NCI-H524 treated with DMSO at 0.1 percent for 48 hours (cell line): ENCODE measurements around the gene ZBTB32.

ENCODE experiments used
- DNase-seq: peaks from one replicate; lab custom pipeline; 2025; lab: John Stamatoyannopoulos, UW

The ZBTB32 gene

DNA sequence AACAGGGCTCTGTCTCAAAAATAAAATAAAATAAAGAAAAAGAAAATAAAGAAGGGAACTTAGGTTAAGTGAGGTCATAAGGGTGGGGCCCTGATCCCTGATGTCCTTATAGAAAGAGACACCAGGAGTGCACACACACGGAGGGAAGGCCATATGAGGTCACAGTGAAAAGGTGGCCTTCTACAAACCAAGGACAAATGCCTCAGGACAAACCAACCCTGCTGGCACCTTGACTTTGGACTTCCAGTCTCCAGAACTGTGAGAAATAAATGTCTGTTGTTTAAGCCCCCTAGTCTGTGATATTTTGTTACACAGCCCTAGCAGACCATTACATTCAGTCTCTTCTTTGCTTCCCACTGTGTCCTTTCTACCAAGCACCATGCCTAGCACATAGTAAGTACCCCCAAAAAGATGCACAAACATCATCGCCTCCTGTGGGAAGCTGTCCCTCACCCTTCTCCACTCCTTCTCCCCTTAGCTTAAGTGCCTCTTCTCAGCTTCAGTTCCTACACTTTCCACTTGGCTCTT, 8.4 kb upstream of the ZBTB32 start:
- no peak for DNase-seq

DNA sequence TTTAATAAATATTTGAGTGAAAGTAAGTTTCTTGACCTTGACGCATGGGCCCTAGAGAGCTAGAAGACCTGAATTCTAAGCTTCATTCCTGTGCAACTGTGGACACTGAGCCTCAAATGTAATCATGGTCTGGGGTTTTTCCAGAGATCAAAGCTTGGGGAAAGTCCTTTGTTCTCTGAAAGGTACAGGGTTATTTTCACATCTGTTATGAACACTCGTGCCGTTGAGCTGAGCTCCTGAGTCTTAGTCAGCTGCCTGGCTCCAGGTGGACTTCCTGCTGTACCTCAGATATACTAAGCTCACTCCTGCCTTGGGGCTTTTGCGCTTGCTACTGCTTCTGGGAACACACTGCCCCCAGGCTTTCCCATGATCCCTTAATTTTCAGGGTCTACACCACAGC, 7.5 kb upstream of the ZBTB32 start:
- DNase-seq, result no peak

DNA sequence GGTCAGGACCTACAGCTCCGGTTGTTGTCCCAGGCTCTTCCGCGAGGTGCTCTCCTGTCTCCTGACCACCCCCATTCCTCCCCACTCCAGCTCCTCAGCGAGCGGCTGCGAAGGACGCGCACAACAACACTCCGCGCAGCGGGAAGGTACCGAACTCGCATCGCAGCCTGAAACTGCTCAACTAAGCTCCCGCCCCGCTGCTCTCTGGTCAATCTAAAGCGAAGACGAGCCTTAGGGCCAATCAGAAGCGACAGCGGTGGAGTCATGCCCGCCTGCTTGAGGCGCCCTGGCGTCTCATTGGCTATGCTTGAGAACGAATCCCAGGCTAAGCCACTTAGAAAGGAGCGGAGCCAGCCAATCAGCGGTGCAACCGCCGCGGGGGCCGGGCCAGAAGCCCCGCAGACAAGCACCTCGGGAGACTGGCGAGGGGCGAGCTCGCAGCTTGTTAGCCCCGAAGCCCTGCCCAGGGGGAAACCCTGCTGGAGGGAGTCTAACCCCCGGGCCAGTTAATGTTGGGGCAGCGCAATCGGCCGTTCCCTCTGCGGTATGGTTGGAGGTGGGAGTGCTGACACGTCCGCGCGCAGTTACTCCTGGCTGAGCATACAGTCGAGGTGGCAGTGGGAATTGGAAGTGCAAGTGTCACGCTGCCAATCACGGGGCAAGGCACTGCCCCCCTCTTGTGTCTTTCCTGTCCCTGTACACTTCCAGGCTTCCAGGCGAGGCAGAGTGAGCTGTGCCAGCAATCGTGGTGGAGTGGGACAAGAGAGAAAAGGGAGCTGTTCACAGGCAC, 1.9 kb upstream of the ZBTB32 start:
- DNase-seq, result peak; percentile 96

DNA sequence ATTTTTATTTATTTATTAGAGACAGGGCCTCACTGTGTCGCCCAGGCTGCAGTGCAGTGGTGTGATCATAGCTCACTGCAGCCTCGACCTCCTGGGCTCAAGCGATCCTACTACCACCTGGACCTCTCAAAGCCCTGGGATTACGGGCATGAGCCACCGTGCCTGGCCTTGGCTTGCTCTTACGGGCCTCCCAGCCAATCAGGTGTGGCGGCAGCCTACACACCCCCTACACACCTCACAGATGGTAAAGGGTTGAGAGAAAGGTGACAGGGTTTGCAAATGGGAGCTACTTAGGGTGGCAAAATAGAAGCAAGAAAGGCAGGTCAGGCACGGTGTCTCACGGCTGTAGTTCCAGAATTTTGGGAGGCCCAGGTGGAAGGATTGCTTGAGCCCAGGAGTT, 1.0 kb upstream of the ZBTB32 start:
- no peak for DNase-seq

DNA sequence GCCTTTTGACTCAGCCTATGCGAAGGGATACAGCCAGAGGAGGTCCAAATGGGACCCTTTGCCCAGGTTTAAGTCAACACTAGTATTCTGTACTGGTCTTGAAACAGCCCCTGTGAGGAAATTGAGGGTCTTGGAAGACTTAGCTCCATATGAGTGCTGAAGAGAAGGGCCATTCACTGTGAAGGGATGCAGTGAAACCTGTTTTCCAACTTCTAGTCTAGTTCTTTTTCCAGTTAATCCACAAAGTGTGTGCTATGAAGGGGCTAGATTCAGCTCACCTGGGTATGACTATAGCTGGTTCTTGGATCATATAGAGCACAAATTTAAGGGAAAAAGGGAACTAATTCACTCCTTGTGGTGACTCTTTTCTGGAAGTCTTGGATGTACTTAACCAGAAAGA, 4.0 kb downstream of the ZBTB32 start:
- no peak for DNase-seq

DNA sequence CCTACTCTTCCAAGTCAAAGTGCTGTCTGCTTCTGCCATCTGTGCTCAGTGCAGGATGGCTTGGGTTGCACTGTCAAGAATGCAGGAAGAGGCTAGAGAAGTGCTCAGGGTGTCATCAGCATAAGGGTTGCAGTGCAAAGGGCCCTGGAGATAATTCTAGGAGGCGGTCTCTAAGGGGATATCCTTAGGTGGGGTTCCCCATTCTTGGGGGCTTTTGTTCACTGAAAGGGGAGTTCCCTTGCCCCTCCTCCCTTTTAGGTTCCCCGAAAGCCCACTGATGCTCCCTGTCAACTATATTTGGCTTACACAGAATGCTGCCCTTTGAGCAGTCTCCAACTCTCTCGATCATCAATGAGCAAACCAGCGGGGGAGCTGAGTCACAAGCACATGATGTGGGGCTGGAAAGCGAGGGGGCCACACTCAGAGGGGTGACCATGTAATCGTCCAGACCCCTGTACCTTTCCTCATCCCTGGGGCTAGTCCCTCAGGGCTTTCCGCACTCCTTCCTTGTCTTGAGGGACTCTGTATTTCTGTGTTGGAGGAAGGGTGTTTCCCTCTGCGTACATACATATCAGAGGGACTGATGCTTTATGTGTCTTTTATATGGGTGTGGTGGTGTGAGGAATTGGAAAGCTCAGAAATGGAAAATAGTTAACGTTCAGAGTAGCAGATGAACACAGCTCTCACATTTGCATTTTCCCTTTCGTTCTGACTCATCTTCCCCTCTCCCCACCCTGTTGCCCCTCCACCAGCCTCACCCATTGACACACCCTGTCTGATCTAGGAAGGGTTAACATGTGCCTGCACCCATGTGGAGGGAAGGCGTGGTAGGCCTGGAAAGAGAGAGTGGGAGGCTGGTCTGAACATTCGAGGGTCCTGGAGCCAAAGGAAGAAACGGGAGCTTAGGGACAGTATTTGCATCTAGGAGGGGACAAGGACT, 6.7 kb downstream of the ZBTB32 start:
- no peak for DNase-seq

DNA sequence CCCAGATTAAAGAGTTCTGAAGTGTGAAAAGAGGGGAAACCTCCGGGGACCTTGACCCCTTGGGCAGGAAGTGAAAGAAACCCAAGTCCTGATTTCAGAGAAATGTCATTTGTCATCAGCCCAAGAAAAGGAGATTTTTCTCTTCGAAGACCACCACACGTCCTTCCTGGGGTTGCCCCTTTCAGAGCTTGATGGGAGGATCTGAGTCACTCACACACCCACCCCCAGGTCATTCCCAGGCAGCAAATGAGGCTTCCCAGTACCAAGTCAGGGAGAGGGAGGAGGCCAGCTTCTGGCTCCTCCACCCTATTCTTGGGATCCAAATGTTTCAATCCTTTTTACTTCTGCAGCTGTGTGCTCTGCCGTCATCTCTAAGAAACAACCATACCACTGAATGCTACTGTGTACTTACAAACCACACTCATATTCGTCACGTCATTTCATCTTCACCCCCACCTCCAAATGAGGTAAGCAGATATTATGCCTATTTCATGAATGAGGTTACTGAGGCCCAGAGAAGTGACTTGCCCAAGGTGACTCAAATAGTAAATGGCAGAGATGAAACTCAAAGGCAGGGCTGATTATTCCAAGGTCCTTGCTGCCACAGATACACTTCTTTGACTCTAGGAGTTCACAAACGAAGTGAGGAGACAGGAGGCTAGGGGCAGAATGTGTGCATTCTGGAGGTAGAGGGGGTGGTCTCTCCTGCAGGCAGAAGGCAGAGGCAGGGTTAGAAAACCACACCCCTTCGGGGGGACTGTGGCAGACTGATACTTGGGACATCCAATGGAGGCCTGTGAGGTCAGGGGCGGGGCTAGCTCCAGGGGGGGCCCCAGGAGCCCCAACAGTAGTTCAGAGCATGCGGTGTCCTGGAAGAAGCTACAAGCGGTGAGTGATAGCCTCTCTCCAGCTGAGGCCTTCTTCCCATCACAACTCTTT, 8.5 kb downstream of the ZBTB32 start:
- no peak for DNase-seq

DNA sequence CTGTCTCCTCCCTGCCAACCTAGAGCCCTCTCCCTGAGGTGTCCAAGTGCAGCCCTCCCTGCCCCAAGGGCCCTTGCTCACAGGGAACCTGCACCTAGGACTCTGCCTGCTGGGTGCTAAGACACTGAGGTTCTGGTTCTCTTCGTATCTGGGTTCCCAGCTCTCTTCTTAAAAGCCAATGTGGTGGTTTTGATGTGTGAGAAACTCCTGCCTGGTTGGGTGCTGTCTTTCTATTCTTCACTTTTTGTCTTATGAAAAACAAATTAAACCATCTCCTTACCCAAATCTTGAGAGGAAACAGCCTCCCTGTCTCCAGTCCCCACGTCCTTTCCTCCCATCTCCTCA, 9.1 kb downstream of the ZBTB32 start:
- no peak for DNase-seq

DNA sequence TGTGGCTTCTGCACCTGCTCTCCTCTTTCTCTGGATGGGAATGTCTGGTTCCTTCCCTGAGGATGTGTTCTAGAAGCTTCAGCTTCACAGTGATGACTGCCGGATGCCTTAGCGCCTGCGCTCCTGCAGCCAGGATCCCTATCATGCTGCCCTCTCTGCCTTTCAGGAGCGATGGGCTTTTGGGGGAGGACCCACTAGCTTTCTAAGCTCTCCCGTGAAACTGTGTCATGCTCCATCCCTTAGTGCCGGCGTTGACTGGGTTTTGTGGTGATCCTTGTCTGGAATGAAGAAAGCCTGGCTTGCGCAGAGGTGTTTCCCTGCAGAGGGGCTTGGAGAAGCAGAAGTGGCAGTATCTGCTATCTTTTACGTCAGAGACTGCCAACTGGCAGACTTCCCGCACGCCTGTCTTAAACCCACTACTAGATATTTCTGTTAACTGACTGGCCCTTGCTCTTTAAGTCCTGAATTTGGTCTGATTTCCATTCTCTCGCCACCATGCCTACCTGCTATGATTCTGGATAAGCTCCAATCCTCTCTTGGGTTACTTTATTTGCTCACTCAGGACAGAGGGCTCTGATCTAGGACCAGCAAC, 9.6 kb downstream of the ZBTB32 start:
- no peak for DNase-seq

DNA sequence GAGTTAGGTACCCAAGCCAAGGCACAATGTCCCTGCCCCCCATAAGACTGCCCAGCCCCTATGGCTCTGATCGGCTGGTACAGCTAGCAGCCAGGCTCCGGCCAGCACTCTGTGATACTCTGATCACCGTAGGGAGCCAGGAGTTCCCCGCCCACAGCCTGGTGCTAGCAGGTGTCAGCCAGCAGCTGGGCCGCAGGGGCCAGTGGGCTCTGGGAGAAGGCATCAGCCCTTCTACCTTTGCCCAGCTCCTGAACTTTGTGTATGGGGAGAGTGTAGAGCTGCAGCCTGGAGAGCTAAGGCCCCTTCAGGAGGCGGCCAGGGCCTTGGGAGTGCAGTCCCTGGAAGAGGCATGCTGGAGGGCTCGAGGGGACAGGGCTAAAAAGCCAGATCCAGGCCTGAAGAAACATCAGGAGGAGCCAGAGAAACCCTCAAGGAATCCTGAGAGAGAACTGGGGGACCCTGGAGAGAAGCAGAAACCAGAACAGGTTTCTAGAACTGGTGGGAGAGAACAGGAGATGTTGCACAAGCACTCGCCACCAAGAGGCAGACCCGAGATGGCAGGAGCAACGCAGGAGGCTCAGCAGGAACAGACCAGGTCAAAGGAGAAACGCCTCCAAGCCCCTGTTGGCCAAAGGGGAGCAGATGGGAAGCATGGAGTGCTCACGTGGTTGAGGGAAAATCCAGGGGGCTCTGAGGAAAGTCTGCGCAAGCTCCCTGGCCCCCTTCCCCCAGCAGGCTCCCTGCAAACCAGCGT, 10.4 kb downstream of the ZBTB32 start:
- no peak for DNase-seq

DNA sequence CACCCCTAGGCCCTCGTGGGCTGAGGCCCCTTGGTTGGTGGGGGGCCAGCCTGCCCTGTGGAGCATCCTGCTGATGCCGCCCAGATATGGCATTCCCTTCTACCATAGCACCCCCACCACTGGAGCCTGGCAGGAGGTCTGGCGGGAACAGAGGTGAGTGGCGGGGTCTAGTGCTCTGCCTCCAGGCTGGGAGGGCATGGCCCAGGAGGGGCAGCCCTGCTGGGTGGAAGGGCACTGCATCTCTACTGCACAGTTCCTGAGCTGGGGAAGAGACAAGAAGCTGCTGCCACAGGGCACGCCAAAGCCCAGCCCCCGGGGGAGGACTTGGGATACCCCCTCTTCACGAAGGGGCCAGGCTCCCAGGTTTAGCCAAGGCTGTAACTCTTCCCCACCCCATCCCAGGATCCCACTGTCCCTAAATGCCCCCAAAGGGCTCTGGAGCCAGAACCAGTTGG, 11.0 kb downstream of the ZBTB32 start:
- no peak for DNase-seq

DNA sequence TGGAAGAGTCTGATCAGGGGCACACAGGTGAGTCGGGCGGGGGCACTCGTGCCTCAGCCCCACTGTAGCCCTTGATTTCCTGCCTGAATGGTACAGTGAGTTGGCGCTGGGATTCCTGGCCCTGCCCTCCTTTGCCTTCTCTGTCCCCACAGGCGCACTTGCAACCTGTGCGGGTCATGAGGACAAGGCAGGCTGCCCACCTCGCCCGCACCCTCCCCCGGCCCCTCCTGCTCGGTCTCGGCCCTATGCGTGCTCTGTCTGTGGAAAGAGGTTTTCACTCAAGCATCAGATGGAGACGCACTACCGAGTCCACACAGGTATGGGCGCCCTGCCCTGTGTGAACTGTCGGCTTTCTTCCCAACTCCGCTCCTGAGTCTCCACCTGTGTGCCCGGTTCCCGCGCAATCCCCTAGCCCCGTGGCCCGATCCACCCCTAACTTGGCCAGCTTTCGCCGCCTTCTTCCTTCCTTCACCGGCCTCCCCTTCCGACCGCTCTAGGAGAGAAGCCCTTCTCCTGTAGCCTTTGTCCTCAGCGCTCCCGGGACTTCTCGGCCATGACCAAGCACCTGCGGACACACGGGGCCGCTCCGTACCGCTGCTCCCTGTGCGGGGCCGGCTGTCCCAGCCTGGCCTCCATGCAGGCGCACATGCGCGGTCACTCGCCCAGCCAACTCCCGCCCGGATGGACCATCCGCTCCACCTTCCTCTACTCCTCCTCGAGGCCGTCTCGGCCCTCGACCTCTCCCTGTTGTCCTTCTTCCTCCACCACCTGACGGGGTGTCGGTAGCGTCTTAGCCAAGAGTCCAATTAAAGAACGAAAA, 11.8 kb downstream of the ZBTB32 start:
- DNase-seq, result no peak

DNA sequence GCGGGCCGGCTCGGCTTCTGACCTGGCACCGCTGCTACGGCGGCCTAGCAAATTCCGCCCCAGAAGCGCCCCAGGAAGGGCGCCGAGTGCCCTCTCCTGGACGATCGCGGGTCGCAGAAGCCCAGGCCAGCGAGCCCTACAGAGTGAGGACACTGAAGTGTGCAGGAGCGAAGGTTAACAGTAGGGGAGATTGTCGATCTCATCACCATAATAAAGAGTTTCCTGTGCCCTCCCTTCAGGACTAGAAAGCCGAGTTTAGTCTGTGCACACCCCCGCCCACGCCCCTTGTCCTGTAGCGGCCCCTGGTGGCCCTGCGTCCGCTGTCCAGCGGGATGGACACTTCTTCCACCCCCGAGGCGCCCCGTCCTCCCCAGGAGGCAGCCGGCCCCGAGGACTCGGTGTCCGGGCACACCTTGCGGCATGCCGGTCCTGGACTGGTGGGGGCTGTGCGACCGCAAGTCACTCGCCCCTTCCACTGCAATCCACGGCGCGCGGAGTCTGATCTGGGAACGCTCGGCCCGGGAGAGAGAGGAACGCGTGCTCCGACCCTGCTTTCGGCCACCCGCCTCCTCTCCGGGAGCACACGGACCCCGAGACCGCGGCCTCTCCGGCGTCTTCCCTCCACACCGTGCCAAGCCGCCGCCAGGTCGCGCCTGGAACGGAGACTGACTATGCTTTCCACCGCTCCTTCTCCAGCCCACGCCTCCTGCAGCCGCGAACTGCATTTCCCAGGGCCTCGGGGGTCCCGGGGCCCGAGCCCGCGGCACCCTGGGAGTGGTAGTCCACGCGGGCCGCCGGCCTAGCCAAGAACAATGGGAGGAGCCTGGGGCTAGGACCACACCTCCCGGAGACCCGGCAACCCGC, 12.7 kb downstream of the ZBTB32 start:
- DNase-seq, result peak; percentile 86

DNA sequence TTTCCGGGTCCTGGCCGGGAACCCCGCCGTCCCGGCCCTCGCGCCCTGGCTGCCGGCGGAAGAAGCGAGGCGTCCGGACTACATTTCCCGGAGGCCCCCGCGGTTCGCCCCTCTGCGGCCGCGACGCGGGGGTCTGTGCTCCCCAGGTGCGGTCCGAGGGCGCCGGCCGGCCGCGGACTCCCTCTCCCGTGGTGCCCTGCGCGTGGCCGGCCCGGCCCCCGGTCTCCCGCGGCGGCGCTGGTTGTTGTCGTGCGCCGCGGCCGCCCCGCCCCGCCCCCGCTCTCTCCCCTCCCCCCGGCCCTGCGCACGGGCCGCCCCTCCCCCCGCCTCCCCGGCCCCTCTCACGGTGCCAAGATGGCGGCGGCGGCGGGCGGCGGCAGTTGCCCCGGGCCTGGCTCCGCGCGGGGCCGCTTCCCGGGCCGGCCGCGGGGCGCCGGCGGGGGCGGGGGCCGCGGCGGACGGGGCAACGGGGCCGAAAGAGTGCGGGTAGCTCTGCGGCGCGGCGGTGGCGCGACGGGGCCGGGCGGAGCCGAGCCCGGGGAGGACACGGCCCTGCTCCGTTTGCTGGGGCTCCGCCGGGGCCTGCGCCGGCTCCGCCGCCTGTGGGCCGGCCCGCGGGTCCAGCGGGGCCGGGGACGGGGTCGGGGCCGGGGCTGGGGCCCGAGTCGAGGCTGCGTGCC, 13.4 kb downstream of the ZBTB32 start, which contains the start of gene KMT2B:
Gene KMT2B (plus strand): TSS at position 339 of the 680 bp plus-strand sequence. CDS start 16 bp downstream, at position 355.
- no peak for DNase-seq

DNA sequence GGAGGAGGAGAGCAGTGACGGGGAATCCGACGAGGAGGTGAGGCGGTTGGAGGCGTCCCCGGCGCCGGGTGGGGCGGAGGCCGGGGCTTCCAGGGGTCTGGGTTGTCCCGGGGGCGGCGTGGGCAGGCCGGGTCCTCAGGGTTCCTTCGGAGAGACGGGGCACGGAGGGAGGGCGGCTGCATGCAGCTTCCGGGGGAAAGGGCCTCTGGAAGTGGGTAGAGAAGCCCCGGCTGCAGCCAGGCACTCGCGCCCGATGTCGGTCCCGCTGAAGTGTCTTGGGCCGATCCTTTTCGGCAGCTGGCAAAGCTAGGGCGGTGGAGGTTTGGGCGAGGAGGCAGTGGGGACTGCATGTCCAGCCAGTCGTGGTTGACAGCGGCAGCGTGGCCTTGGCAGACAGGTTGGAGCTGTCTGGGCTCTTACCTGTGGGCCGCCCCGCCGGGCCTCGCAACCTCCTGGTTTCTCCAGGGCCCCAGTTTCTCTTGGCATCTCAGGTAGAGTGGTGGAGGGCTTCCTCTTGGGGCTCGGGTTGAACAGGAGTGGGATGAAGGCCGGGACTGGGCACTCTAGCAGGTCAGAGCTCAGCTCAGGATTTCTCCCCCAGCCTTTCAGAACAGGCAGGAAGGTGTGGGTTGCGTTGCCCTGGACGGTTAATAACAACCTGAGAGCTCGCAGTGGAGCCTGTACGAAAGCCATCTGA, 14.1 kb downstream of the ZBTB32 start:
- no peak for DNase-seq

DNA sequence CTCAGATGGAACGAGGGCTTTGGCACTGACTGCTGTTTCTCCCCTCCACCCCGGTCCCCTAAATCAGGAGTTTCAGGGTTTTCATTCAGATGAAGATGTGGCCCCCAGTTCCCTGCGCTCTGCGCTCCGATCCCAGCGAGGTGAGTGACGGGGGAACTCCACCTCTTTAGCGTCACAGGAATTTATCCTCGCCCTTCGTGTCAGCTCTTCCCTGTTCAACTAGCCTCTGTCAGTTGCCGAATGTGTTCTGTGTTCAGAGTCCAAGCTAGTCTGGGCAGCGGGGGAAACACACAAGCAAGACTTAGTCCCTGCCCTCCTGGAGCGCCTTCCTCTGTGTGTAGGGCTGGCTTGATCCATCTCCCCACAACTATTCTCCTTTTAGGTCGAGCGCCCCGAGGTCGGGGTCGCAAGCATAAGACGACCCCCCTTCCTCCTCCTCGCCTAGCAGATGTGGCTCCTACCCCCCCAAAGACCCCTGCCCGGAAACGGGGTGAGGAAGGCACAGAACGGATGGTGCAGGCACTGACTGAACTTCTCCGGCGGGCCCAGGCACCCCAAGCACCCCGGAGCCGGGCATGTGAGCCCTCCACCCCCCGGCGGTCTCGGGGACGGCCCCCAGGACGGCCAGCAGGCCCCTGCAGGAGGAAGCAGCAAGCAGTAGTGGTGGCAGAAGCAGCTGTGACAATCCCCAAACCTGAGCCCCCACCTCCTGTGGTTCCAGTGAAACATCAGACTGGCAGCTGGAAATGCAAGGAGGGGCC, 15.2 kb downstream of the ZBTB32 start:
- no peak for DNase-seq

DNA sequence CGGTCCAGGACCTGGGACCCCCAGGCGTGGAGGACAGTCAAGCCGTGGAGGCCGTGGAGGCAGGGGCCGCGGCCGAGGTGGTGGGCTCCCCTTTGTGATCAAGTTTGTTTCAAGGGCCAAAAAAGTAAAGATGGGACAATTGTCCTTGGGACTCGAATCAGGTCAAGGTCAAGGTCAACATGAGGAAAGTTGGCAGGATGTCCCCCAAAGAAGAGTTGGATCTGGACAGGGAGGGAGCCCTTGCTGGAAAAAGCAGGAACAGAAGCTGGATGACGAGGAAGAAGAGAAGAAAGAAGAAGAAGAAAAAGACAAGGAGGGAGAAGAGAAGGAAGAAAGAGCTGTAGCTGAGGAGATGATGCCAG, 15.8 kb downstream of the ZBTB32 start:
- DNase-seq, result no peak
